Dedifferentiated amniotic fluid mesenchymal stem cell (primary cell): Measurements from ENCODE around the gene TOPBP1.
"Not testable (repeated sequence)": the region's sequence is repeated elsewhere in the genome, so short reads cannot be mapped to it uniquely, and the experiment has no call there.

ENCODE experiments used
- DNase-seq: peaks from one replicate; pipeline ENCODE4 v3.0.0-alpha.2; 2016; ENCODE audit errors: extremely low spot score

Gene TOPBP1

GRCh38 chr3:133674290-133674919 is 12.7 kb upstream of the TOPBP1 start:
- no peak for DNase-seq

DNA sequence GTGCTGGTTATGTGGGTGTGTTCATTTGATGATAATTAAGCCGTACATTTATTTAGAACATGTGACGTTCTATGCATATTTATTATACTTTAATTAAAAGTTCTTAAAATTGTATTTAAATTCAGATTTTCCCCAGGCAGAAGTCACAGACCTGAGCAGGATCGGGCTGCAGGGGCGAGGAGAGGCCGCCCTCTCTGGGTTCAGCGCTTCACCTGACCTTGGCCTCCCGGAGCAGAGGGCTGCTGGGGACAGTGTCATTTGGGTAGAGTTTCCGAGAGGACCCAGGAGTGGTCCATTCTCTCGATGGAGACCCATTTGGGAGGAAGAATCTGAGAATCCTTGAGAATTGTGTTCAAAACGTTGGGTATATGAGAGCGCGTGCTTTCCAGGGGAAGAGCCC is 12.0 kb upstream of the TOPBP1 start:
- no peak for DNase-seq

GRCh38 chr3:133672461-133672860 is 10.7 kb upstream of the TOPBP1 start:
- DNase-seq, result no peak

DNA sequence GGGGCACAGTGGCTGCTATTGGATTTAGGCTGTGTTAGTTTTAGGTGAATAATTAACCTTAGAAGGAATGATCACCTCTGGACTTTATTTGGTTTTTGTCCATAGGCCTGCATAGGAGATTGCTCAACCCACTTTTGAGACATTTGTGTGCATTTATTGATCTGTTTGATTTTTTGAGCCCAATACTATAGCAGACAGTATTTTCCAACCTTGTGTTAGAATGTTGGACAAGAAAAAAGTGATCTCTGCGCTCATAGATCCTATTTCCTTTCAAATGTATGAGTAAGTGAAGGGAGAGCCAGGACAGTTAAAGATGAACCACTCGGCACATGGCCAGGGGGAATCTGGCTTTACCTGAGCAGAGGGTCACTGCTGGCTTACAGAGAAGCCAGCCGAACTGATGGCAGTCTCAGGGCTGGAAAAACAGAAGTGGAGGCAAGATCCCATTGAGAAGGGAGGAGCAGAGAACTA is 8.8 kb upstream of the TOPBP1 start:
- DNase-seq, result no peak

DNA sequence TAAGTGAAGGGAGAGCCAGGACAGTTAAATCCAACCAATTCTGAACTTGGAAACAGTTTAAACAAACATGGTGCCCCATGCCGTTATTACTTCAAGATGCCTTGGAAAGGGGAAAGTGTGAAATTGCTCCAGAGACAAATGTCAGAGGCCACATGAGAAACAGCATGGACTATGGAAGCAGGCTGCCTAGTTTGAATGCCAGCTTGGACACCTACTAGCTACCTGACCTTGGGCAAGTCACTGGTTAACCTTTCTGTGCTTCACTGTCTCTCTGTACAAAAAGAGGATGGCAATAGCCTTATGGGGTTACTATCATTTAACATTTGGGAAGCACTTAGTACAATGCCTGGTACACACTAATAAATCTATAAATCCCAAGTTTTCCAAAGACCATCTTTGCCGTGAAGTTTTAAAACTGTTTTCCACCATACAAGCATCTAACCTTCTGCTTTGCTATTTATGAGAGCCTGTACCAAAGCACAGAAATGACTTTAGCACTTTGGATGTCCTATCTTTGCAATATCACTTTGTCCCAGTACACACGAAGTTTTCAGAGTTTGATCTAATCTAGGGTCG is 8.3 kb upstream of the TOPBP1 start:
- no peak for DNase-seq

- DNase-seq, result no peak
Observed at GRCh38 chr3:133667118-133667517, 5.4 kb upstream of the TOPBP1 start.

DNA sequence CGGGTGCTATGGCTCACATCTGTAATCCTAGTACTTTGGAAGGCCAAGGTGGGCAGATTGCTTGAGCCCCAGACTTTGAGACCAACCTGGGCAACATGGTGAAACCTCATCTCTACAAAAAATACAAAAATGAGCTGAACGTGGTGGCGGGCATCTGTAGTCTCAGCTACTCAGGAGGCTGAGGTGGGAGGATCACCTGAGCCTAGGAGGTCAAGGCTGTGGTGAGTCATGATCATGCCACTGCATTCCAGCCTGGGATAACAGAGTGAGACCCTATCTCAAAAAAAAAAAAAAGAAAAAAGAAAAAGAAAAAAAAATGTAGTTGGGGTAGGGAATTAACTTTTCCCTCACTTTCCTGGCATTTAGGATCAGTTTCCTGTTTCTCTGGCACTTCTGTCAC is 3.4 kb upstream of the TOPBP1 start:
- DNase-seq, result not testable (repeated sequence)

- DNase-seq, result peak; percentile 47
Observed at GRCh38 chr3:133663569-133664313, 2.0 kb upstream of the TOPBP1 start.

- DNase-seq, result no peak
Observed at GRCh38 chr3:133662278-133662651, 524 bp upstream of the TOPBP1 start.

DNA sequence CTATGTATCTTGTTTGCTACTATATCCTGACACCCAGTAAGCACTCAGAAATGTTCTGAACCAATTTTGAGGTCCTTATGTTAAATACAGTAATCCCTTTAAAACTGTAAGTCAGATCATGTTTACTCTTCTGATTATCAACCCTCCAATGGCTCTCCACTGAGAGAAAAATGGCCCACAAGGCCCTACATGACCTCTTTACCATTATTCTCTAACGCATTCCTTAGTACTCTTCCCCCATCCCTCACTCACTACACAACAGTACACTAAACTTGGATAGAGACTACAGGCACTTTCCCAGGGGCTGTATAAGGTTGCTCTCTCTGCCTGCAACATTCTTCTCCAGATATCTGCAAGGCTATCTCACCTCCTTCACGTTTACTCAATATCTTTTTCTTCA is 1.9 kb downstream of the TOPBP1 start:
- no peak for DNase-seq

- no peak for DNase-seq
Observed at GRCh38 chr3:133655731-133656515, 5.8 kb downstream of the TOPBP1 start.

GRCh38 chr3:133649486-133650068 is 12.2 kb downstream of the TOPBP1 start:
- no peak for DNase-seq

DNA sequence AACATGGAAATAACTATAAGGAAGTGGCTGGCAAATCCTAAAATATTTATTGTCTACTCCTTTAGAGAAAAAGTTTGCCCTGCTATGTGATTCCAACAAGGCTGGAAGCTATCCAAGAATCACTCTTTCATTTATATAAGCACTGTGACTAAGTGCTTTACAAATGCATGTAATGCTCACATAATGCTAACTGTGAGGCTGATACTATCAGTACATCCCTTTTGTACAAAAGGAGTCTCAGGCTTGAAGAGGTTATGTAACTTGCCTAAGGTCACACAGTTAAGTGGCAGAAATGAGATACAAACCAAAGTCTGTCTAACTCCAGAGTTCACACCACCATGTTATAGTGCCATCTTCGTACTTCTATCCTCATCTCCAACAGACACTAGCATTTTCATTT is 17.0 kb downstream of the TOPBP1 start:
- peak; percentile 87 for DNase-seq

DNA sequence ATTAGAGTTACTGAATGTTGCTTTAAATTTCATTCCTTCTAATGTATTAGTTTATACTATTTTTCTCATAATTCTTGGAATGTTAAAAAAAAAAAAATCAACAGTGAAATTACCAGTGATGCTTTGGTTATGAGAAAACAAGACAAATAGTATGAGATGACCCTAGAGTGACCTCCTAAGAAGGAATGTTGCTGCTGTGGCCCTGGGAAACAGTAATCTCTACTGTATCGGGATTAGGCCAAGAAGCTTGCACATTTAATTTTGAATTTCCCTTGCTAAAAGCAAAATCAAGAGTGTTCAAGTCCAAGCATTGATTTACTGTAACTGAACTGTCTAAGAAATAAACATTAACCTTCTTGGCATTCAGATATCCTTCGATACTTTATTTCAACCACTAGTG is 18.1 kb downstream of the TOPBP1 start:
- no peak for DNase-seq

- no peak for DNase-seq
Observed at GRCh38 chr3:133641254-133641653, 20.5 kb downstream of the TOPBP1 start.

DNA sequence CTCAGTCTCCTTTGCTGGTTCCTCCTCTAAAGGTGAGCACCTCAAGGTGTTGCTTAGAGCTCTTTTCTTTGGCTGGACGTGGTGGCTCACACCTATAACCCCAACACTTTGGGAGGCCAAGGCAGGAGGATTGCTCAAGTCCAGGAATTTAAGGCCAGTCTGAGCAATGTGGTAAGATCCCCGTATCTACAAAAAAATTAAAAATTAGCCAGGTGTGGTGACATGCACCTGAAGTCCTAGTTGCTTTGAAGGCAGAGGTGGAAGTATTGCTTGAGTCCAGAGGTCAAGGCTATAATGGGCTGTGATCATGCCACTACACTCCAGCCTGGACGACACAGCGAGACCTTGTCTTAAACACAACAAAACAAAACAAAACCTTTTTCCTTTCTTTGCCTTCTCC is 28.3 kb downstream of the TOPBP1 start:
- no peak for DNase-seq

DNA sequence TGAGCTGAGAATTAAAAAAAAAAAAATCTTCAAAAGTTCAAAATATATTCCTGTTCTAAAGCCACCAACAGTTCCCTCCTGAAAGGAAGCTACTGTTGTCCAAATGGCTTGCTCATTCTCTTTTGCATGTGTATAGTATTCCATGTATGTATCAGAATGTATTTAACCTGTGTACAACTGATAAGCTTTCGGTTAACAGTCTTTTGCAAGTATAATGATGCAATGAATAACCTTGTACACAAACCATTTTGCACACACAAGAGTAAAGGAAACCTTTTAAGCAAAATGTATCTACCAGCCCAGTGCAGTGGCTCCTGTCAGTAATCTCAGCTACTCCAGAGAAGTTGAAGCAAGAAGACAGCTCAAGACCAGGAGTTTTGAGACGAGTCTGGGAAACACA is 32.6 kb downstream of the TOPBP1 start:
- no peak for DNase-seq

DNA sequence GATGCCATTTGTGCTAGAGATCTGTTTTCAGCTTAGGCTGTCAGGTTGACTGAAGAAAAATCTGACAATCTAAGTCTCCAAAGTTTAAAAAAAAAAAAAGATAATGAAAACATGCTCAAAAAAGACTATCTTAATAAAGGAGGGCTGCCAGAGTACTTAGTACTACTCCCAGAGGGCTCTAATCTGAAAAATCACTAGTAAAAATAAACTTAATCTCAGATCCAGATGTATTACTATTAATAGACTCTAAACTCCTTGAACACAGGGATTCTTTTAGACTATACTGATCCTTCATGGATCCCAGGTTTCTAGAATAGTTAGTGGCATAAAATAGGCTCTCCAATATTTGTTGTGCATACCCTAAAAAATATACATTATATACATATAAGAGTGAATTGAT is 34.0 kb downstream of the TOPBP1 start:
- no peak for DNase-seq

DNA sequence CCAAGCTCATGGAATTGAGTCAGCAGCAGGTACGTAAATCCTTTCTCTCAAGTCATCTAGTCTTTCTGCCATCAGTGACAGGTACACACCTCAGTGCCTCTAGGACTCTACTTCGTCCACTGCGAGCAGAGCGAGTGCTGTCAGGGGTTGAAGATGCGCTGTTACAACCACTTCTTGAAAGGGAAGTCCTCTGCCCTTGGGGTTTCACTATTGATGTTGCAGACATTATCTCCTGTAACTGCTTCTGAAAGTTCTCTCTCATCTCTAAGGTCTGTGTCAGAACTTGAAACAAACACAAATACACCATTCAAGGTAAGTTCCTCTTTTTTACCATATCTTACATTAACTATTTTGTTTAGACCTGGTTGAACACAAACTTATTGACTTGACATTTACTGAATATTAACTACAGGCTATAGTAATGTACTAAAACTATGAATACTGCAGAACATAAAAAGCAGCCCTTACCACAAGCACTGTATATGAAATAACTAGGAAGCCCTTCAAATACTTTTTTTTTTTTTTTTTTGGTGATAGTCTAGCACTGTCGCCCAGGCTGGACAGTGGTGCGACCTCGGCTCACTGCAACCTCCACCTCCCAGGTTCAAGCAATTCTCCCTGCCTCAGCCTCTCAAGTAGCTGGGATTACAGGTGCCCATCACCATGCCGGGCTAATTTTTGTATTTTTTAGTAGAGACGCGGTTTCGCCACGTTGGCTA is 41.5 kb downstream of the TOPBP1 start:
- DNase-seq, result no peak

- DNase-seq, result no peak
Observed at GRCh38 chr3:133611534-133611933, 50.2 kb downstream of the TOPBP1 start.

GRCh38 chr3:133610031-133610430 is 51.7 kb downstream of the TOPBP1 start:
- peak; percentile 57 for DNase-seq
